Measurements from ENCODE around the gene ATP10A.

ATP10A gene

DNA sequence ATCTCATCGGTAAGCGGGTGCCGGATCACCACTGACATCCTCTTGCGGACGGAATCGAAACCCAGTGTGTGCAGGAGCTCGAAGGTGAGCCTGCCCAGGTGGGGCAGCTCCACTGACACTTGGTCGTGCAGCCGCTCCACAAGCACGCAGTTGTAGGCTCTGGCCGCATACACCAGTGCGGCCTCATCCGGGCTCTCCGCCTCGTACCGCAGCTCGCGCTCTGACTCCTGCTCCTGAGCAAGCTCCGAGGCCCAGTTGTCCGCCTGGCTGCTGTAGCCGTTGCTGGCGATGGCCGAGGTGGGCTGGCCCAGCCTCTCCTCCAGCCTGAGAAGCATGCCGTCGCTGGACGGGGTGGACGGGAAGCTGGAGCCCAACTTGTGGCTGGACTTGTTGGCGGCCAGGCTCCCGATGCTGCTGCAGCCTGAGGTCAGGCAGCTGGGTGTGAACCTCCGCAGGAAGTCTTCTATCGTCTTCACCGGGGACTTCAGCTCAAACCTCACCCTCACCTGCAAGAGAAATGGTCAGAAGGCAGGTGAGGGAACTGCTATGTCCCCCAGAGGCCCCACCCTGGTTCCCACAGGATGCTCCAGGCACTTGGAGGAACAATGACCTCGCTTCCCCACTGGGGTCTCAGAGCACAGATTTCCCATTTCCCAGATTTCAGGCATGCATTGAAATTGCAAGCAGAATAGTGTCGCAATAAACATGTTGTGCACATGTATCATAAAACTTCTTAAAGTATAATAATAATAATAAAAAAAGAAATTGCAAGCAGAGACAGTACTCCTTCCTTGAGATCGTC lies 149.2 kb downstream of the ATP10A start:
- no peak for DNase-seq

- DNase-seq: no peak
Observed at GRCh38 chr15:25712961-25713355, 150.2 kb downstream of the ATP10A start.

GRCh38 chr15:25712192-25712960 lies 150.8 kb downstream of the ATP10A start:
- no peak for DNase-seq

DNA sequence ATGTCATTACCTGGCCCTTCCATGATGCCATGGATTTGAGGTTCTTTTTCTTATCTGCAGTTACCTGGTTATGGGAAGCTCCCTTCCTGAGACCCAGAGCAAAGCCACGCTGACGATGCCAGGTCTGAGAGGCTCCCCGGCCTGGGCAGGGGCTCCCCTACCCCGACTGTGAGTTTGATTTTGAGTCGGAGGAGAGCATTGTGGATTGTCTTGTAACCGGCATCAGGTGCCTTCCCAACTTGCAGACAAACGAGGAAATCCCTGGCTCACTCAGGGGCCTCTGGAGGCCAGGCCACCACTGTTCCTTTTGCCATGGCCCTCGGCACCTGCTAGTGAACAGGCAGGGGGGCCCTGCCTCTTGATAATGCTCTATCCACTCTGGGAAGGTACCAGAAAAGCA lies 151.4 kb downstream of the ATP10A start:
- no peak for DNase-seq

- no peak for DNase-seq
Observed at GRCh38 chr15:25711164-25711563, 152.0 kb downstream of the ATP10A start.

DNA sequence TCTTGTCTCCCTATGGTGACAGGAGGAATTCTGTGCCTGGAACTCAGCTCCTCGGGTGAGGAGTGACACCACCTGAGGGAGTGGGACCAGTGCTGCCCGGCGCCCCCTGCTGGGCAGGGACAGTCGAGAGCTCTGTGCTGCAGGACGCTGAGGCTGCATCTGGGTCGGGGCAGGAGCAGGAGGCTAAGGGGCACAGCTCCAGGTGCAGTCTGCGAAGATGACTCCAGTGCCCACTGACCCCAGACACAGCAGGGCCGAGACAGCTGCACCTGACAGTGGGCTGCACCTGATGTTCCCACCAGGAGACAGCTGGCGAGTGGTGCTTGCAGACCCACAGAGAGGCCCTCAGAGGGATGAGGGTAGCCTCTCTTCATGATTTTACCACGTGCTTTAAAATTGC lies 152.9 kb downstream of the ATP10A start:
- DNase-seq: peak; percentile 52

GRCh38 chr15:25709437-25710159 lies 153.5 kb downstream of the ATP10A start:
- no peak for DNase-seq

GRCh38 chr15:25708391-25708790 lies 154.7 kb downstream of the ATP10A start:
- DNase-seq: no peak

- no peak for DNase-seq
Observed at GRCh38 chr15:25707656-25708365, 155.3 kb downstream of the ATP10A start.

DNA sequence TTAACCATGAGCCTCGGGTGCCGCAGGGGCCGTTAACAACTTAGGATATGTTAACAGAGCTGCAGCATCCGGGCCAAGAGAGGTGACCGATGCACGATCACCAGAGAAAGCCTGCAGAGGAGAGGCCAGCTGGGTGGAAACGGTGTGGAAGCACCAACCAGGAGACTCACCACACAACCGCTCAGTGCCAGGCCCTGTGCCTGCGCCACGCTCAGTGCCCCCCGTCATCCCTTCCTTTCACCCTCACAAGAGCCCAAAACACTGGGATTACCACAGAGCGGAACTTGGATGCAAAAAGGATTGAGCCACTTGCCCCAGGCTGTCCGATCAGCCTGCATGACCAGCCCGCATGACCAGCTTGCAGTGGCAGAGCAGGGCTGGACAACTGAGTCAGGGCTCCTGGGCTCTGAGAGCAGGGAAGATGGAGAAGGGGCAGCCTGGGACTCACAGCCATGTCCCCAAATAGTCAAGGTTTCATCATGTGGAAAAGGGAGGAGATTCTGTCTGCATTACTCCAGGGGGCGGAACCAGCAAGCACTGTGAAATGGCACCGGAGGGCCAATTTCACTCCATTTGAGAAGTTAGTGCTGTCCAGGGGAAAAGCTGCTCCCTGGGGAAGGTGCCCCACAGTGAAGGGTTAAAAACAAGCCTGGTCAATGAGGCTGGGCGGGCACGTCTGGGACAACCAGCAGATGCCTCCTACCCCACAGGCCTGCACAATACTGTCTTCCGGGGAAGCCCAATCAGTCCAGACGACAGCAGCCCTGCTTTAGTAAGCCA lies 156.8 kb downstream of the ATP10A start:
- DNase-seq: no peak

DNA sequence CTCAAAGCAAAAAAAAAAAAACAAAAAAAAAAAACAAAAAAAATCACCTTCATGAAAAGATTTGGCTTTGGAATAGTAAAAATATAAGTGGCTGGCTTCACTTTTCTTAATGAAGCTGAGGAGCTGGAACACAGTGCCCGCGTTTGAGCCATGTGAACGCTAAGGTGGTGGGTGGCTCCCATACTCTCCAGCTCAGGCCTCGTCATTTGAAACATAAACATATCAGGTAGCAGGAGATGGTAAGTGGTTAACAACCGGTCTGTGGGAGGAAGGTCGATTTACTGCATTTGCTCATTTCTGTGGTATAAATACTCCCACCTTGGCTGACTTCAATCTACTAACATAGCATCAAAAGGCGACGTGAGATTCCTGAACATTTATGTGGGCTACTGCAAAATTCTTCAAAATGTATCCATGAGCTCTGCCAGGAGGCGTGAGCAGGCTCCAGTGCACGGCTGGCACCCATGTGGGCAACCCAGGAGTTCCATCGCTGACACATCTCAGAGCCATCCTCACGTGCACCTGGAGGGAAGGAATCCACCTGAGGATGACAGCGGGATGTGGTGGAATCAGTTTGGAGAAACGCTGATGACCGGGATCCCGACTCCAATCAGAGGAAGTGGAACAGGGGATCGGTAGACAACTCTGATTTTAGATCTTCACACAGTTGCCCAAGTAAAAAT lies 157.6 kb downstream of the ATP10A start:
- no peak for DNase-seq

GRCh38 chr15:25703726-25704125 lies 159.4 kb downstream of the ATP10A start:
- no peak for DNase-seq

DNA sequence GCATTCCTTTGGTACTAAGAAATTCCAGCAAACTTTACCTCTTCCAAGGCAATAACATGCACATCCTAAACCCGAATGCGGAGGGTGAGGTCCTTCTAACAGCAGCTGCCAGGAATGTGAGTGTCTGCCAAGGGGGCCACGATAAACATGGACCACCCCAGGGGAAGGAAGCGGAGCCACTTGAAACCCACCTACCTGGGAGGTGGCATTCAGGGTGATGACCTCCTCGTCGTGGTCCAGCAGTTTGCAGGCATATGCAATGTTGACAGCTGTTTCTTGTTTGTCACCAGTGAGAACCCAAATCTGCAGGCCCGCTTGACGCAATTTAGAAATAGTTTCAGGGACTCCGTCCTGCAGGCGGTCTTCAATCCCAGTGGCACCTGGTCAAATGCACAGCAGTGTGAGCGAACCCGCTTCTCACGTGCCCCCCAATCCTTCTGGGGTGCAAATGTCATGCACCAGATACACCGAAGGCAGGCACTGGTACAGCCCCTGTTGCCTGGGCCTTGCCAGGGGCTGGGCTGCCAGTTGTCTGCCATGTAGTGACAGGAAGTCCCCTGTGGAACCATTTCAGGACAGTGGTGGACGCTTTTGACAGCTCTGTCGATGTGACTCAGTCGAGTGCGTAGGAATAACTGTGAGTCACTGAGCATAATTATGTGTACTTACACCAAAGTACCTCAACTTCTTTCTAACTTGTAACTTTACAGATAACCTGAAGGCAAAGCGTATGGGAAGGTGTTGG lies 161.2 kb downstream of the ATP10A start:
- DNase-seq: no peak

DNA sequence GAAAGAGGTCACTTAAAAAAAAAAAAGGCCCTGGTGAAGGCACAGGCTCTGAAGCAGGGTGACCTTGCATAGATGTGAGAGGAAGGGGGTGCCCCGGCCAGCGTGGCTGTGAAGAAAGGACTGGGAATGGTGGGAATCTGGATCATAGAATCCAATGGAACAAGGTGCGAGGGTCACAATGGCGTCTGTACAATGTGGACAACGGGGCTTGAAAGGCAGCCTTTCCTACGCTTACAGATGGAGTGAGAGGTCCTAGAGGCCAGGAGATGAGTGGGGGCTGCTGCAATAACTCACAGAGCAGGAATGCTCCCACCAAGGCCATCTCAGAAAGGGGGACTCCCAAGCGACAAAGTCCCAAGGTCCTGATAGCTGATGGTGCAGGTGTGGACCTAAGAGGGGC lies 162.2 kb downstream of the ATP10A start:
- DNase-seq: no peak

GRCh38 chr15:25697586-25697985 lies 165.5 kb downstream of the ATP10A start:
- DNase-seq: no peak

GRCh38 chr15:25695875-25696760 lies 167.0 kb downstream of the ATP10A start:
- DNase-seq: no peak

- DNase-seq: no peak
Observed at GRCh38 chr15:25694823-25695312, 168.3 kb downstream of the ATP10A start.

- no peak for DNase-seq
Observed at GRCh38 chr15:25694239-25694584, 168.9 kb downstream of the ATP10A start.

All from stimulated activated CD4-positive, alpha-beta T cell treated with anti-CD3 and anti-CD28 coated beads, Interleukin-4, amount 100 ng/mL, for 24 hours (primary cell).